Lower leg skin (tissue), 4 donors: ENCODE data around the gene UMAD1. TPM values are rescaled to one million over a fixed set of nuclear protein-coding genes. Genes with fewer than 3 reads are reported as not detected.
"Not testable (repeated sequence)": the region's sequence is repeated elsewhere in the genome, so short reads cannot be mapped to it uniquely, and the experiment has no call there.

Experiments used
- DNase-seq, 2 donors: peaks; one replicate each; pipeline ENCODE4 v3.0.0-alpha.2; 2019; ENCODE audit warnings: low spot score in 2 of 2
- H3K4me3 ChIP-seq: fragments of 200-600 bp; sonication (generic); 2 replicates; pipeline ENCODE4 v1.5.1; 2017; ENCODE audit warnings: mild to moderate bottlenecking, low read depth; ENCODE audit not compliant: poor library complexity, severe bottlenecking
- CTCF ChIP-seq, 3 donors: fragments of 450-650 bp; IDR thresholded peaks; one replicate each; pipeline ENCODE4 v1.5.1; 2016; ENCODE audit warnings: antibody characterized with exemption in 3 of 3, mild to moderate bottlenecking in 3 of 3, moderate library complexity in 2 of 3
- POLR2A ChIP-seq, 2 donors: fragments of 450-650 bp; IDR thresholded peaks; one replicate each; pipeline ENCODE4 v1.6.1; 2016 to 2017; ENCODE audit warnings: antibody characterized with exemption in 2 of 2, mild to moderate bottlenecking in 1 of 2, moderate library complexity in 1 of 2
- WGBS, 2 donors: methylation state at CpG; one replicate each; pipeline ENCODE4 v1.1.5; 2018; 5-methylcytosine and 5-hydroxymethylcytosine counted together
- intact Hi-C: fragments of 100-400 bp; cut with DNase I; formaldehyde crosslinking; loops from one replicate; pipeline ENCODE4 v1.15.0; 2023; ENCODE audit warnings: low total_unique reads
- total RNA-seq, 4 donors: library from RNA; depleted of rRNA; stranded (reverse); fragments of >200 nt; gene quantifications; one replicate each; pipeline ENCODE4 v1.1.0, GENCODE V29; 2016

Gene UMAD1
- total RNA-seq, 4 donors from 2014 or later = 12.3 to 26.1 (median 13.2) TPM

GRCh38 chr7:7816084-7816483 lies 175.5 kb downstream of the UMAD1 start:
- no peak overlapping the region for H3K4me3 ChIP-seq
- intact Hi-C loops = no loop called here
- WGBS, 2 donors = 71 to 80% methylated on average over 7 of the region's 7 CpGs
- DNase-seq = no peak
- no peak for TF ChIP-seq CTCF (IDR thresholded peaks at IDR 0.05)
- no peak for TF ChIP-seq POLR2A (IDR thresholded peaks at IDR 0.05)

- 80 to 81% methylated on average over 7 of the region's 7 CpGs for WGBS, 2 donors
- intact Hi-C loops = no loop called here
- TF ChIP-seq POLR2A (IDR thresholded peaks at IDR 0.05) (no peak), CTCF (IDR thresholded peaks at IDR 0.05) (no peak)
- DNase-seq = no peak
- no peak overlapping the region for H3K4me3 ChIP-seq
Measured at GRCh38 chr7:7816816-7817536, 176.4 kb downstream of the UMAD1 start.

GRCh38 chr7:7817748-7818147 lies 177.2 kb downstream of the UMAD1 start:
- intact Hi-C loops = no loop called here
- H3K4me3 ChIP-seq = no peak overlapping the region
- no peak for DNase-seq
- no peak for TF ChIP-seq CTCF (IDR thresholded peaks at IDR 0.05)
- no peak for TF ChIP-seq POLR2A (IDR thresholded peaks at IDR 0.05)
- WGBS, 2 donors = 93 to 98% methylated on average over 2 of the region's 2 CpGs

GRCh38 chr7:7818179-7818578 lies 177.6 kb downstream of the UMAD1 start:
- DNase-seq, H3K4me3 ChIP-seq, intact Hi-C loops: not testable (repeated sequence)
- whole genome bisulfite sequencing, 2 donors = 98 to 100% methylated on average over 2 of the region's 2 CpGs

- intact Hi-C loops = no loop called here
- no peak overlapping the region for H3K4me3 ChIP-seq
- 88 to 89% methylated on average over 6 of the region's 6 CpGs for WGBS, 2 donors
- TF ChIP-seq CTCF (IDR thresholded peaks at IDR 0.05) = no peak
- no peak for TF ChIP-seq POLR2A (IDR thresholded peaks at IDR 0.05)
- DNase-seq = no peak
Measured at GRCh38 chr7:7819442-7820247, 179.1 kb downstream of the UMAD1 start.

- H3K4me3 ChIP-seq = no peak overlapping the region
- DNase-seq = no peak
- intact Hi-C loops = no loop called here
- WGBS, 2 donors = 91 to 97% methylated on average over 1 of the region's 1 CpG
- TF ChIP-seq POLR2A (IDR thresholded peaks at IDR 0.05) = no peak
- TF ChIP-seq CTCF (IDR thresholded peaks at IDR 0.05) = no peak
Measured at GRCh38 chr7:7820409-7820808, 179.9 kb downstream of the UMAD1 start.
